ENCODE data around the gene TRIM26.

TRIM26 gene

DNA sequence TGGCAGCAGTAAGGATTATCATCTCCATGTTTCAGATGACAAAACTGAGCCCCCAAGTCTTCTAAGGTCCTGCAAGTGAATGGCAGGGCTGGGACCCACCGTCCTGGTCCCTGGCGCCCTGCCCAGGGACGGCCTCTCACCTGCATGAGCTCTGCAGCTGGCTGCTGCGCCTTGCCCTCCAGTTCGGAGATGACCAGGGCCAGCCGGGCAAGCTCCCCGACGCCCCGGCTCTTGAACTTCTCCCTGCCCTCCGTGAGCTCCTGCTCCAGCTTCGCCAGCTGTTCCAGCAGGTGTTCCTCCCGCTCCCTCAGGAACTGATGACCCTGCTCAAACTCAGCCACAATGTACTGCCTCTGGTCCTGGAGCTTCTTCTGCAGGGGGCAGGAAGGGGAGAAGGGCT is 16.8 kb downstream of the TRIM26 start:
- H3K36me3 ChIP-seq (ENCODE audit: control insufficient read depth in 2 of 2, insufficient read depth in 2 of 2, low read length in 2 of 2), result peaks cover 56 to 59% of the 10 kb centered on the region in 2 donors
- peaks cover 2 to 4% of the 10 kb centered on the region in 2 donors for H3K4me1 ChIP-seq (ENCODE audit: control insufficient read depth in 2 of 2, insufficient read depth in 2 of 2, low read length in 2 of 2)
- H3K9ac ChIP-seq (ENCODE audit: low read depth in 1 of 2, low read length in 2 of 2), result no peak overlapping the region
- no peaks in the 10 kb centered on the region for H3K9me3 ChIP-seq (ENCODE audit: control insufficient read depth in 2 of 2, low read length in 2 of 2)
- H3K27me3 ChIP-seq (ENCODE audit: control insufficient read depth in 2 of 2, insufficient read depth in 2 of 2, low read length in 2 of 2), result no peaks in the 10 kb centered on the region
- no peak overlapping the region for H3K27ac ChIP-seq (ENCODE audit: low read depth in 2 of 2, low read length in 2 of 2)
- H3K4me3 ChIP-seq (ENCODE audit: low read length in 2 of 2), result no peak overlapping the region

DNA sequence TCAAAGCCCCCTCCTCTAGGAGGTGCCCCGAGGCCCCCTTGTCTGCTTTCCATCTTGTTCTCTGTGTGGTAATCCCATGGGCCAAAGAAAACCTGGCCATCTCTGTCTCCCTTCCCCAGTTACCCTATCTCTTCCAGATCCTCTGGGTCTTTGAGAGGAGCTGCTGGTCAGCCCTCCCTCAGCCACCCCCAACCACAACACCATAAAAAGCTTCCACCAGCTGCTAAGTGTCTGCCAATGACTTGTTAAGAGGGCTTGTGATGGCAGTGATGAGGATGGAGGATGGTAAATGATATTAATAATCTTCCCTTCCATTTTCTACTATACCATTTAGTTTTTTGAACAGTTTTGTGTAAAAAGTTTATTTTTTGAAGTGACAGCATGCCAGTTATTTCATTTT is 17.3 kb downstream of the TRIM26 start:
- H3K27me3 ChIP-seq (ENCODE audit: control insufficient read depth in 2 of 2, insufficient read depth in 2 of 2, low read length in 2 of 2), result no peaks in the 10 kb centered on the region
- no peak overlapping the region for H3K9ac ChIP-seq (ENCODE audit: low read depth in 1 of 2, low read length in 2 of 2)
- no peak overlapping the region for H3K4me3 ChIP-seq (ENCODE audit: low read length in 2 of 2)
- H3K36me3 ChIP-seq (ENCODE audit: control insufficient read depth in 2 of 2, insufficient read depth in 2 of 2, low read length in 2 of 2), result peaks cover 56 to 62% of the 10 kb centered on the region in 2 donors
- H3K4me1 ChIP-seq (ENCODE audit: control insufficient read depth in 2 of 2, insufficient read depth in 2 of 2, low read length in 2 of 2), result peaks cover 0 to 1% of the 10 kb centered on the region in 2 donors
- no peak overlapping the region for H3K27ac ChIP-seq (ENCODE audit: low read depth in 2 of 2, low read length in 2 of 2)
- H3K9me3 ChIP-seq (ENCODE audit: control insufficient read depth in 2 of 2, low read length in 2 of 2), result no peaks in the 10 kb centered on the region

DNA sequence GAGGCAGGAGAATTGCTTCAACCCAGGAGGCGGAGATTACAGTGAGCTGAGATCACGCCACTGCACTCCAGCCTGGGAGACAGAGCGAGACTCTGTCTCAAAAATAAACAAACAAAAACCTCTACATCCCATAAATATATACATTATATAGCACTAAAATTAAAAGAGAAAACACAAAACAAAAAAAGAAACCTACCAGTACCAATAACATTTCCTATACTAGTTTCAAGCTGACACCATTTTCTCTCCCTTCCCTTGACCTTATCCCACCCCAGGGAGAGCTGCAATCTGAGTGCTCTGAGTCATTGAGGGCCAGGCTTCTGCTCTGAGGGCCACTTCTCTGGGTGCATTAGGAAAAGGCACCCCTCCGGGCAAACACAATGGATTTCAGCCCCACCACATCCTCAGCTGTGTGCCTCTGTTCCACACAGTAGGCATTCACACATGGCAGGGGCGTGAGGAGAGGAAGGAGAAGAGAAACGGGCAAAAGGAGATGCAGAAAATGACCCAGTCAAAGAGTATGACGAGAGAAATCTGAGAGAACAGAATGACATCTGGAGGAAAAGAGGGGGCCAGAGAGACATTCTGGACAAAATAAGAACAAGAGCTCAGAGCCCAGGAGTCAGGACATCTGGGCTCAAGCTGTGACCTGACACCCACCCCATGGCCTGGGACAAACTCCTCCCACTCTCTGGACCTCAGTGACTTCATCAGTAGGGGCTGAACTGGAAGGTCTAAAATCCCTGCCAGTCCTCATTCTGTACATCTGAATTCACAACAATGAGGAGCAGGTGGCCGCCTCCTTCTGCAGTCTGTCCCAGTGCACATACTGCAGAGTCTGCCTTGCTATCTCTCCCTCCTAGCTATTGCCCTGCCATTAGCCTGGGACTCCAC is 18.2 kb downstream of the TRIM26 start:
- Histone ChIP-seq H3K9ac (ENCODE audit: low read depth in 1 of 2, low read length in 2 of 2) (no peak overlapping the region), H3K4me3 (ENCODE audit: low read length in 2 of 2) (no peak overlapping the region), H3K36me3 (ENCODE audit: control insufficient read depth in 2 of 2, insufficient read depth in 2 of 2, low read length in 2 of 2) (peaks cover 56 to 62% of the 10 kb centered on the region in 2 donors), H3K27me3 (ENCODE audit: control insufficient read depth in 2 of 2, insufficient read depth in 2 of 2, low read length in 2 of 2) (no peaks in the 10 kb centered on the region), H3K9me3 (ENCODE audit: control insufficient read depth in 2 of 2, low read length in 2 of 2) (no peaks in the 10 kb centered on the region), H3K4me1 (ENCODE audit: control insufficient read depth in 2 of 2, insufficient read depth in 2 of 2, low read length in 2 of 2) (no peaks in the 10 kb centered on the region), H3K27ac (ENCODE audit: low read depth in 2 of 2, low read length in 2 of 2) (no peak overlapping the region)

DNA sequence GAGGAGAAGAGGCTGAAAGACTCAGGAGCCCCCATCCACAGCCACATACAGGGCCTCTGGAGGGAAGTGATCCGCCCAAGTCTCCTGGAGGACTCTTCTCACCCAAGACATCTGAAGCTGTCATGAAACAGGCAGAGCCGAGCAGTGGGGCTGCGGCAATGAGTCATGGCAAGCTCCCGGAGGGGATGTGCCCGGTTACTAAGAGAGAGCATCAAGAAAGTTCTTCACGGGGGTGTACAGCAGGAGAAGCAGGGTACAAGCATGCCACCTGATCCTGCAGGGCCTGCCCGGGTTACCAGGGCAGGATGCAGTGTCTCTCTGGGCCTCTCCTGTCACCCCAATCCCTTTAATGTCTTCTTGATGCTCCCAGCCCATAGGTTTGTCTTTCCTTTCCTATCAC is 21.1 kb downstream of the TRIM26 start:
- Histone ChIP-seq H3K36me3 (ENCODE audit: control insufficient read depth in 2 of 2, insufficient read depth in 2 of 2, low read length in 2 of 2) (peaks cover 54 to 63% of the 10 kb centered on the region in 2 donors), H3K9me3 (ENCODE audit: control insufficient read depth in 2 of 2, low read length in 2 of 2) (no peaks in the 10 kb centered on the region), H3K27me3 (ENCODE audit: control insufficient read depth in 2 of 2, insufficient read depth in 2 of 2, low read length in 2 of 2) (no peaks in the 10 kb centered on the region), H3K4me3 (ENCODE audit: low read length in 2 of 2) (no peak overlapping the region), H3K4me1 (ENCODE audit: control insufficient read depth in 2 of 2, insufficient read depth in 2 of 2, low read length in 2 of 2) (no peaks in the 10 kb centered on the region), H3K9ac (ENCODE audit: low read depth in 1 of 2, low read length in 2 of 2) (no peak overlapping the region), H3K27ac (ENCODE audit: low read depth in 2 of 2, low read length in 2 of 2) (no peak overlapping the region)

DNA sequence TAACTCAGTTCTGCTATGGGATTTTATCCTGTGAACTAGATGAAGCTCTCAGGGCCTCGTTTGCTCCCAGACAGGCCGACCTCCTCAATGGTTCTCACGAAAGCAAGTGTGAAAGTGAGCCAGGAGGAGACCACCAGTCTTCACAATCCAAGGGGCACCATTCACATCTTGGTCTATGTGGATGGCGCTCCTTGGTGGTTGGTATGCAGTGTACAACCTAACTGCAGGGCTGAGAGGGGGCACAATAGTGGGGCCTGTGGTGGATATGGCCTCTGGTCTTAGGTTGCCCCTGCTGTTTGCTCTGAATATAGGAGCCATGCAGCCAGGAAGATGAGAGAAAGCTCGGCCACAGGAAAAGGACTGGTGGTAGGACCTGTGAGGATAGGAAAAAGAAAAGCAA is 24.7 kb downstream of the TRIM26 start:
- H3K9ac ChIP-seq (ENCODE audit: low read depth in 1 of 2, low read length in 2 of 2), result no peak overlapping the region
- H3K4me3 ChIP-seq (ENCODE audit: low read length in 2 of 2), result no peak overlapping the region
- H3K27ac ChIP-seq (ENCODE audit: low read depth in 2 of 2, low read length in 2 of 2), result no peak overlapping the region
- H3K9me3 ChIP-seq (ENCODE audit: control insufficient read depth in 2 of 2, low read length in 2 of 2), result no peaks in the 10 kb centered on the region
- no peaks in the 10 kb centered on the region for H3K4me1 ChIP-seq (ENCODE audit: control insufficient read depth in 2 of 2, insufficient read depth in 2 of 2, low read length in 2 of 2)
- no peaks in the 10 kb centered on the region for H3K27me3 ChIP-seq (ENCODE audit: control insufficient read depth in 2 of 2, insufficient read depth in 2 of 2, low read length in 2 of 2)
- H3K36me3 ChIP-seq (ENCODE audit: control insufficient read depth in 2 of 2, insufficient read depth in 2 of 2, low read length in 2 of 2), result peaks cover 46 to 68% of the 10 kb centered on the region in 2 donors

DNA sequence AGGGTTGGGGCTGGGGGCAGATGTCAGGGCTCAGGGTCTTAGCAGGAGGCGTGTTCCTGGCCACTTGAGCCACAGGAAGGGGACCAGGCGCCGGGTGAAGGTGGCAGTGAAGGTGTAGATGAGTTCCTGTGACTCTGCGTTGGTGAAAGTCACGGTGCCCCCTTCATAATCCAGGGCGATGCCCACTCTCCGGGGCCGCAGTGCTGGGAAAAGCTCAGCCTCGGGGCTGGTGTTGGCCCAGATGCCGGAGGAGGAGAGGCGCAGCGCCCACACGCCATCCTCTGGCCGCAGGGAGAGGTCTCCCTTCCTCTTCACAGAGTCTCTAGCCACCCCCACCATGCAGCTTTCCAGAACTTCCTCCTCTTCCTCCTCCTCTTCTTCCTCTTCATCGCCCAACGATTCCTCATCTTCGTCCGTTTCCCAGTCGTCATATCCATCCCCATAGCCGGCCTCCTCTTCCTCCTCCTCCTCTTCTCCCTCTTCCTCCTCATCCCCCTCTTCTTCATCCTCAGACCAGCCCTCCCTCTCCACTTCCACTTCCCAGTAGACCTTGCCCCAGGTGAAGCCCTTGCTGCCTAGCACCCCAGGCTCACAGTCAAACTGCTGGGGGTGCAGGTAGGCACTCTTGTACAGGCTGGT is 27.2 kb downstream of the TRIM26 start:
- no peak overlapping the region for H3K4me3 ChIP-seq (ENCODE audit: low read length in 2 of 2)
- no peaks in the 10 kb centered on the region for H3K4me1 ChIP-seq (ENCODE audit: control insufficient read depth in 2 of 2, insufficient read depth in 2 of 2, low read length in 2 of 2)
- no peak overlapping the region for H3K27ac ChIP-seq (ENCODE audit: low read depth in 2 of 2, low read length in 2 of 2)
- H3K9ac ChIP-seq (ENCODE audit: low read depth in 1 of 2, low read length in 2 of 2), result no peak overlapping the region
- peaks cover 41 to 56% of the 10 kb centered on the region in 2 donors for H3K36me3 ChIP-seq (ENCODE audit: control insufficient read depth in 2 of 2, insufficient read depth in 2 of 2, low read length in 2 of 2)
- H3K27me3 ChIP-seq (ENCODE audit: control insufficient read depth in 2 of 2, insufficient read depth in 2 of 2, low read length in 2 of 2), result no peaks in the 10 kb centered on the region
- no peaks in the 10 kb centered on the region for H3K9me3 ChIP-seq (ENCODE audit: control insufficient read depth in 2 of 2, low read length in 2 of 2)

DNA sequence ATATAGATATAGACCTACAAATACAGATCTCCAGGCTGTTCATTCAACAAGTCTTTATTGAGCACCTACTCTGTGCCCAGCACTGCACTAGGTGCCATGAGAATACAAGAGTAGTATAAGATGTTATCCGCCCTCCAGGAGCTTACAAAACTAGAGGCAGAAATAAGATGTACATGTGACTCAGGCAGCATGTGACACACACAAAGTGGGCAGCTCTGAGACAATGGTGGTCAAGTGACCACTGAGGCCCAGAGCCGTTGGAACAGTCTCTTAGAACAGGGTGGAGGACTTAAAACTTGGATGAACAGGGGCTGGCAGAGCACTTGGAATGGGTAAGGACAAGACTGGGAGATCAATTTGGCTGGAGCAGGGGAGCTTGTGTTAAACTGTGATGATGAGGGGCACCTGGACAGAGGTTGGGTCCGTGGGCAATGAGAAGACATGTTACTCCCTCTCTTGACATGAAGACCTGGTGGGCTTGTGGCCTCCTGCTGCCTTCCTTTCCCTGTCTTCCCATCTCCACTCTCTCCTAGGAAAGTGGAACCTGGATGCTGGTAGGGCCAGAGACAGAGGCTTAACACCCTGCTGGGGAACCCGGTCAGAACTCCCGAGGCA is 28.7 kb downstream of the TRIM26 start:
- H3K27me3 ChIP-seq (ENCODE audit: control insufficient read depth in 2 of 2, insufficient read depth in 2 of 2, low read length in 2 of 2), result no peaks in the 10 kb centered on the region
- H3K27ac ChIP-seq (ENCODE audit: low read depth in 2 of 2, low read length in 2 of 2), result no peak overlapping the region
- peaks cover 0 to 2% of the 10 kb centered on the region in 2 donors for H3K9me3 ChIP-seq (ENCODE audit: control insufficient read depth in 2 of 2, low read length in 2 of 2)
- peaks cover 27 to 42% of the 10 kb centered on the region in 2 donors for H3K36me3 ChIP-seq (ENCODE audit: control insufficient read depth in 2 of 2, insufficient read depth in 2 of 2, low read length in 2 of 2)
- no peak overlapping the region for H3K9ac ChIP-seq (ENCODE audit: low read depth in 1 of 2, low read length in 2 of 2)
- H3K4me1 ChIP-seq (ENCODE audit: control insufficient read depth in 2 of 2, insufficient read depth in 2 of 2, low read length in 2 of 2), result no peaks in the 10 kb centered on the region
- no peak overlapping the region for H3K4me3 ChIP-seq (ENCODE audit: low read length in 2 of 2)

DNA sequence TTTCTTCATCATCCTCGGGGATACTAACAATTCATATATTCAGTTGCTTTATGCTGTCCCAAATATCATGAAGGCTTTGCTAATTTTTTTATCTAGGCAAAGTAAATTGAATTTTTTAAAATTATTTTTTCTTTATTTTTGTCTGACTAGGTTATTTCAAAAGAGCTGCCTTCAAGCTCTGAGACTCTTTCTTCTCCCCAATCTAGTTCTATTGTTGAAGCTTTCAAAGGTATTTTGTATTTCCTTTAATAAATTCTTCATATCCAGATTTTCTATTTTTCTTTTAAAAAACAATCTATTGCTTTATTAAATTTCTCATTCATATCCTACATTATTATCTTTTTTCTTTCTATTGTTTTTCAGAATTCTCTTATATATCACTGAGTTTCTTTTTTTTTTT is 33.1 kb downstream of the TRIM26 start:
- Histone ChIP-seq H3K4me3 (ENCODE audit: low read length in 2 of 2) (no peak overlapping the region), H3K27ac (ENCODE audit: low read depth in 2 of 2, low read length in 2 of 2) (no peak overlapping the region), H3K9ac (ENCODE audit: low read depth in 1 of 2, low read length in 2 of 2) (no peak overlapping the region), H3K27me3 (ENCODE audit: control insufficient read depth in 2 of 2, insufficient read depth in 2 of 2, low read length in 2 of 2) (no peaks in the 10 kb centered on the region), H3K9me3 (ENCODE audit: control insufficient read depth in 2 of 2, low read length in 2 of 2) (peaks cover 0 to 2% of the 10 kb centered on the region in 2 donors), H3K36me3 (ENCODE audit: control insufficient read depth in 2 of 2, insufficient read depth in 2 of 2, low read length in 2 of 2) (peaks cover 0 to 6% of the 10 kb centered on the region in 2 donors), H3K4me1 (ENCODE audit: control insufficient read depth in 2 of 2, insufficient read depth in 2 of 2, low read length in 2 of 2) (no peaks in the 10 kb centered on the region)

DNA sequence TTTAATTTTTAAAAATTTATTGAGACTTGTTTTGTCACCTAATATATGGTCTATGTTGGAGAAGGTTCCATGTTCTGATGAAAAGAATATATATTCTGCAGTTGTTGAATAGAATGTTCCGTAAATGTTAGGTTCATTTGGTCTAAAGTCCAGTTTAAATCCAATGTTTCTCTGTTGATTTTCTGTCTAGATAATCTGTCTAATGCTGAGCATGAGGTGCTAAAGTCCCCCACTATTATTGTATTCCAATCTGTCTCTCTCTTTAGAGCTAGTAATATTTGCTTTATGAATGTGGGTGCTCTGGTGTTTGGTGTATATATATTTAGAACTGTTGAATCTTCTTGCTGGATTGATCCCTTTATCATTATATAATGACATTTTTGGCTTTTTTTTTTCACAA is 34.4 kb downstream of the TRIM26 start:
- Histone ChIP-seq H3K27me3 (ENCODE audit: control insufficient read depth in 2 of 2, insufficient read depth in 2 of 2, low read length in 2 of 2) (no peaks in the 10 kb centered on the region), H3K27ac (ENCODE audit: low read depth in 2 of 2, low read length in 2 of 2) (no peak overlapping the region), H3K4me1 (ENCODE audit: control insufficient read depth in 2 of 2, insufficient read depth in 2 of 2, low read length in 2 of 2) (no peaks in the 10 kb centered on the region), H3K9me3 (ENCODE audit: control insufficient read depth in 2 of 2, low read length in 2 of 2) (peaks cover 0 to 2% of the 10 kb centered on the region in 2 donors), H3K4me3 (ENCODE audit: low read length in 2 of 2) (no peak overlapping the region), H3K36me3 (ENCODE audit: control insufficient read depth in 2 of 2, insufficient read depth in 2 of 2, low read length in 2 of 2) (no peaks in the 10 kb centered on the region), H3K9ac (ENCODE audit: low read depth in 1 of 2, low read length in 2 of 2) (no peak overlapping the region)

DNA sequence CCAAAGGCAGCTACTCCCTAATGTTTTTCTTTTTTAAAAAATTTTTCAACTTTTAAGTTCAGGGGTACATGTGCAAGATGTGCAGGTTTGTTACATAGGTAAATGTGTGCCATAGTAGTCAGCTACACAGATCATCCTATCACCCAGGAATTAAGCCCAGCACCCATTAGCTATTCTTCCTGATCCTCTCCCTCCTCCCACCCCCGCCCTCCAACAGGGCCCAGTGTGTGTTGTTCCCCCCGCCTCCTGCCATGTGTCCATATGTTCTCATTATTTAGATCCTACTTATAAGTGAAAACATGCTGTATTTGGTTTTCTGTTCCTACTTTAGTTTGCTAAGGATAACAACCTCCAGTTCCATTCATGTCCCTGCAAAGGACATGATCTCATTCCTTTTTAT is 37.4 kb downstream of the TRIM26 start:
- Histone ChIP-seq H3K27me3 (ENCODE audit: control insufficient read depth in 2 of 2, insufficient read depth in 2 of 2, low read length in 2 of 2) (peaks cover 0 to 15% of the 10 kb centered on the region in 2 donors), H3K9me3 (ENCODE audit: control insufficient read depth in 2 of 2, low read length in 2 of 2) (peaks cover 0 to 2% of the 10 kb centered on the region in 2 donors), H3K4me1 (ENCODE audit: control insufficient read depth in 2 of 2, insufficient read depth in 2 of 2, low read length in 2 of 2) (peaks cover 0 to 3% of the 10 kb centered on the region in 2 donors), H3K9ac (ENCODE audit: low read depth in 1 of 2, low read length in 2 of 2) (no peak overlapping the region), H3K4me3 (ENCODE audit: low read length in 2 of 2) (no peak overlapping the region), H3K36me3 (ENCODE audit: control insufficient read depth in 2 of 2, insufficient read depth in 2 of 2, low read length in 2 of 2) (peaks cover 0 to 6% of the 10 kb centered on the region in 2 donors), H3K27ac (ENCODE audit: low read depth in 2 of 2, low read length in 2 of 2) (no peak overlapping the region)

Data from mucosa of rectum (tissue), 2 donors.